Natural killer cell (primary cell): Measurements from ENCODE around the gene SLC2A6. TPM values are rescaled to one million over a fixed set of nuclear protein-coding genes. Genes with fewer than 3 reads are reported as not detected.
A peak's percentile ranks its signal among the peaks of the same experiment; 100 is the strongest.

Experiments used
- ATAC-seq, 3 donors: fragments of 150-1000 bp in 2 of 3; fragments of 200-7000 bp in 1 of 3; cut with Tn5 transposase; 1 replicate in 1 of 3; 2 replicates in 2 of 3; pipeline ENCODE4 v1.10.0; 2021; ENCODE audit warnings: mild to moderate bottlenecking in 2 of 3, moderate library complexity in 2 of 3
- DNase-seq, 2 donors: peaks; one replicate each; pipeline versions ENCODE4 v3.0.0 to v3.0.0-alpha.2; 2013 to 2021; ENCODE audit warnings: mixed read lengths in 1 of 2
- H3K27ac ChIP-seq: one replicate; pipeline ENCODE4 v1.5.1; 2013; ENCODE audit warnings: mild to moderate bottlenecking, low read length
- H3K27me3 ChIP-seq: one replicate; pipeline ENCODE4 v1.6.1; 2013; ENCODE audit warnings: low read length; ENCODE audit not compliant: control insufficient read depth, insufficient read depth
- H3K36me3 ChIP-seq: one replicate; pipeline ENCODE4 v1.6.1; 2013; ENCODE audit warnings: low read length; ENCODE audit not compliant: control insufficient read depth, insufficient read depth
- H3K4me1 ChIP-seq: one replicate; pipeline ENCODE4 v1.6.1; 2013; ENCODE audit warnings: low read length; ENCODE audit not compliant: control insufficient read depth, insufficient read depth
- H3K4me3 ChIP-seq: one replicate; pipeline ENCODE4 v1.5.1; 2013; ENCODE audit warnings: low read length
- H3K9me3 ChIP-seq: one replicate; pipeline ENCODE4 v1.6.1; 2013; ENCODE audit warnings: low read length; ENCODE audit not compliant: control insufficient read depth, insufficient read depth
- H3K27ac Mint-ChIP-seq, 2 donors: one replicate each; pipeline ENCODE4 v1.8.0; 2022; ENCODE audit warnings: mild to moderate bottlenecking in 2 of 2, mixed read lengths in 2 of 2, moderate library complexity in 1 of 2
- H3K27me3 Mint-ChIP-seq, 2 donors: one replicate each; pipeline ENCODE4 v1.8.0; 2022; ENCODE audit warnings: low read depth in 2 of 2, mixed read lengths in 2 of 2
- H3K36me3 Mint-ChIP-seq: one replicate; pipeline ENCODE4 v1.8.0; 2022; ENCODE audit warnings: mixed read lengths
- H3K4me1 Mint-ChIP-seq, 2 donors: one replicate each; pipeline ENCODE4 v1.8.0; 2022; ENCODE audit warnings: mixed read lengths in 2 of 2
- H3K4me3 Mint-ChIP-seq: one replicate; pipeline ENCODE4 v1.8.0; 2022; ENCODE audit warnings: mild to moderate bottlenecking, moderate library complexity, mixed read lengths
- H3K9me3 Mint-ChIP-seq, 2 donors: one replicate each; pipeline ENCODE4 v1.8.0; 2022; ENCODE audit warnings: mixed read lengths in 2 of 2
- WGBS: methylation state at CpG from one replicate; pipeline ENCODE4 v1.1.7; 2013; ENCODE audit warnings: missing lambda C conversion rate; ENCODE audit not compliant: insufficient coverage; 5-methylcytosine and 5-hydroxymethylcytosine counted together
- intact Hi-C: fragments of 100-400 bp; cut with micrococcal nuclease; formaldehyde crosslinking; loops from one replicate; pipeline ENCODE4 v1.14.2; 2022
- total RNA-seq, 4 donors: library from RNA; stranded (reverse); fragments of 120-200 nt in 1 of 4; gene quantifications; one replicate each; pipeline versions ENCODE4 v1.2.3 to v1.2.4, GENCODE V29; 2013 to 2022
- TF ChIP-seq, protein P1 (sequence below): fragments of 200-600 bp; IDR thresholded peaks from one replicate; pipeline ENCODE4 v1.8.0; 2022; ENCODE audit warnings: antibody characterized with exemption

Gene SLC2A6
- total RNA-seq, 3 donors from 2014 or later (not counting 1 experiment from before 2014, with no cell fraction given): 5.0 to 20.1 (median 18.5) TPM

GRCh38 chr9:133439337-133439736 is 39.6 kb downstream of the SLC2A6 start:
- Mint-ChIP-seq H3K4me3 (no peak overlapping the region), H3K4me1 (no peaks in the 10 kb centered on the region), H3K27ac (no peak overlapping the region), H3K9me3 (no peaks in the 10 kb centered on the region), H3K36me3 (no peaks in the 10 kb centered on the region), H3K27me3 (no peaks in the 10 kb centered on the region)
- H3K9me3 ChIP-seq: no peaks in the 10 kb centered on the region
- H3K27ac ChIP-seq: no peak overlapping the region
- H3K4me1 ChIP-seq: peaks cover 7% of the 10 kb centered on the region
- WGBS: 84% methylated on average over 4 of the region's 4 CpGs
- DNase-seq: no peak
- TF ChIP-seq, protein P1, sequence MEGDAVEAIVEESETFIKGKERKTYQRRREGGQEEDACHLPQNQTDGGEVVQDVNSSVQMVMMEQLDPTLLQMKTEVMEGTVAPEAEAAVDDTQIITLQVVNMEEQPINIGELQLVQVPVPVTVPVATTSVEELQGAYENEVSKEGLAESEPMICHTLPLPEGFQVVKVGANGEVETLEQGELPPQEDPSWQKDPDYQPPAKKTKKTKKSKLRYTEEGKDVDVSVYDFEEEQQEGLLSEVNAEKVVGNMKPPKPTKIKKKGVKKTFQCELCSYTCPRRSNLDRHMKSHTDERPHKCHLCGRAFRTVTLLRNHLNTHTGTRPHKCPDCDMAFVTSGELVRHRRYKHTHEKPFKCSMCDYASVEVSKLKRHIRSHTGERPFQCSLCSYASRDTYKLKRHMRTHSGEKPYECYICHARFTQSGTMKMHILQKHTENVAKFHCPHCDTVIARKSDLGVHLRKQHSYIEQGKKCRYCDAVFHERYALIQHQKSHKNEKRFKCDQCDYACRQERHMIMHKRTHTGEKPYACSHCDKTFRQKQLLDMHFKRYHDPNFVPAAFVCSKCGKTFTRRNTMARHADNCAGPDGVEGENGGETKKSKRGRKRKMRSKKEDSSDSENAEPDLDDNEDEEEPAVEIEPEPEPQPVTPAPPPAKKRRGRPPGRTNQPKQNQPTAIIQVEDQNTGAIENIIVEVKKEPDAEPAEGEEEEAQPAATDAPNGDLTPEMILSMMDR: no peak
- intact Hi-C loops: no loop called here
- H3K4me3 ChIP-seq: no peak overlapping the region
- no peaks in the 10 kb centered on the region for H3K27me3 ChIP-seq
- no peaks in the 10 kb centered on the region for H3K36me3 ChIP-seq
- peak in 1 of 3 donors; percentile 34 for ATAC-seq

GRCh38 chr9:133437753-133438531 is 41.0 kb downstream of the SLC2A6 start:
- intact Hi-C loops: no loop called here
- Histone ChIP-seq H3K4me1 (peaks cover 7% of the 10 kb centered on the region), H3K4me3 (no peak overlapping the region), H3K36me3 (no peaks in the 10 kb centered on the region), H3K27me3 (no peaks in the 10 kb centered on the region), H3K9me3 (no peaks in the 10 kb centered on the region), H3K27ac (no peak overlapping the region)
- TF ChIP-seq, protein P1: no peak
- Mint-ChIP-seq H3K4me1 (no peaks in the 10 kb centered on the region), H3K36me3 (no peaks in the 10 kb centered on the region), H3K9me3 (no peaks in the 10 kb centered on the region), H3K27me3 (no peaks in the 10 kb centered on the region), H3K27ac (no peak overlapping the region), H3K4me3 (no peak overlapping the region)
- no peak for ATAC-seq
- no peak for DNase-seq
- 82% methylated on average over 20 of the region's 20 CpGs for WGBS

GRCh38 chr9:133436681-133437080 is 42.2 kb downstream of the SLC2A6 start:
- ATAC-seq (no peak), DNase-seq (no peak)
- Mint-ChIP-seq H3K9me3 (no peaks in the 10 kb centered on the region), H3K4me3 (no peak overlapping the region), H3K27me3 (no peaks in the 10 kb centered on the region), H3K27ac (no peak overlapping the region), H3K4me1 (no peaks in the 10 kb centered on the region), H3K36me3 (no peaks in the 10 kb centered on the region)
- intact Hi-C loops: no loop called here
- H3K27me3 ChIP-seq: no peaks in the 10 kb centered on the region
- no peak overlapping the region for H3K27ac ChIP-seq
- TF ChIP-seq, protein P1: no peak
- WGBS: 94% methylated on average over 16 of the region's 16 CpGs
- H3K4me1 ChIP-seq: peaks cover 7% of the 10 kb centered on the region
- no peaks in the 10 kb centered on the region for H3K9me3 ChIP-seq
- no peak overlapping the region for H3K4me3 ChIP-seq
- no peaks in the 10 kb centered on the region for H3K36me3 ChIP-seq
